ENCODE results near the gene NUP210L. TPM values are rescaled to one million over a fixed set of nuclear protein-coding genes. Genes with fewer than 3 reads are reported as not detected.

NUP210L gene
- total RNA-seq, 1 experiment from 2014 or later = 0.10 TPM

GRCh38 chr1:154190550-154190949 lies 35.7 kb upstream of the NUP210L start:
- Histone ChIP-seq H2AFZ (ENCODE audit: low read depth, low read length, poor library complexity, severe bottlenecking) (no peak overlapping the region), H3K9ac (ENCODE audit: low read length) (no peak overlapping the region), H3K79me2 (ENCODE audit: insufficient read depth, low read length) (no peaks in the 10 kb centered on the region), H3K27ac (ENCODE audit: low read depth, low read length) (no peak overlapping the region), H3K4me3 (replicated peaks in 1 of 2; ENCODE audit: low read depth in 1 of 2, low read length in 2 of 2) (no peak overlapping the region), H4K20me1 (ENCODE audit: insufficient read depth) (no peaks in the 10 kb centered on the region), H3K4me2 (ENCODE audit: low read length) (no peak overlapping the region), H3K36me3 (ENCODE audit: control insufficient read depth in 1 of 2, insufficient read depth in 2 of 2, low read length in 2 of 2) (no peaks in the 10 kb centered on the region), H3K9me3 (ENCODE audit: control insufficient read depth in 1 of 2, insufficient read depth in 1 of 2, low read depth in 1 of 2, low read length in 2 of 2) (no peaks in the 10 kb centered on the region), H3K4me1 (ENCODE audit: control insufficient read depth in 1 of 2, insufficient read depth in 2 of 2, low read length in 2 of 2) (peaks cover 0 to 3% of the 10 kb centered on the region in 2 experiments; a peak in 1 of 4 replicates), H3K9me2 (ENCODE audit: insufficient read depth) (peaks cover 4% of the 10 kb centered on the region; the same call in 1 of the 2 replicates), H3K27me3 (ENCODE audit: insufficient read depth, low read length) (peaks cover 36% of the 10 kb centered on the region; the same call in 1 of the 2 replicates)
- ATAC-seq = no peak
- TF ChIP-seq REST (IDR thresholded peaks at IDR 0.05; ENCODE audit: low read depth) = no peak
- TF ChIP-seq TCF7L2 (IDR thresholded peaks at IDR 0.05; ENCODE audit: borderline replicate concordance, extremely low read depth, insufficient read depth, insufficient read length) = no peak
- TF ChIP-seq CBX3 (IDR thresholded peaks at IDR 0.05; ENCODE audit: low read depth) = no peak
- TF ChIP-seq EGR1 (IDR thresholded peaks at IDR 0.05; ENCODE audit: low read depth) = no peak
- TF ChIP-seq ATF3 (IDR thresholded peaks at IDR 0.05) = no peak
- TF ChIP-seq ZFX (IDR thresholded peaks at IDR 0.05) = no peak
- no peak for TF ChIP-seq ZBTB33 (IDR thresholded peaks at IDR 0.05; ENCODE audit: extremely low read depth, insufficient replicate concordance, low read length)
- no peak for TF ChIP-seq YY1 (IDR thresholded peaks at IDR 0.05; ENCODE audit: extremely low read depth, insufficient replicate concordance, low read depth, low read length)
- TF ChIP-seq SP1 (IDR thresholded peaks at IDR 0.05; ENCODE audit: low read depth) = no peak
- intact Hi-C loops (cut with micrococcal nuclease) = no loop called here
- BruUV-seq (replicated peaks) = no TSS peak
- ChIA-PET CTCF (no interaction called here), RAD21 (ENCODE audit: low non-redundant PET in 1 of 2, low total read pairs in 2 of 2, uncharacterized antibody in 2 of 2, unreplicated experiment in 2 of 2) (no interaction called here), POLR2A (no interaction called here)
- no peak for DNase-seq (ENCODE audit: low read depth, low spot score)
